MM.1S (cell line): ENCODE results near the gene DOK6.

Experiments
- CTCF ChIP-seq: fragments of 300-600 bp; sonication (generic); IDR thresholded peaks from 2 replicates; pipeline ENCODE4 v1.5.1; 2016; ENCODE audit warnings: antibody characterized with exemption, low read length, mixed read lengths
- EZH2 ChIP-seq: fragments of 300-600 bp; sonication (generic); optimal IDR thresholded peaks from 2 replicates; pipeline ENCODE3; 2017; ENCODE audit warnings: low read depth, mild to moderate bottlenecking, antibody characterized with exemption, low read length, mixed read lengths
- EZH2phosphoT487 ChIP-seq: fragments of 300-600 bp; sonication (generic); IDR thresholded peaks from 2 replicates; pipeline ENCODE4 v1.6.1; 2018; ENCODE audit warnings: antibody characterized with exemption, low read length

- TF ChIP-seq CTCF (no peak), EZH2phosphoT487 (no peak), EZH2 (no peak)
Measured at GRCh38 chr18:69649684-69650083, 249.0 kb downstream of the DOK6 start.
